K562 (cell line): ENCODE results near the gene BCAS1. TPM values are rescaled to one million over a fixed set of nuclear protein-coding genes. Genes with fewer than 3 reads are reported as not detected.

Experiments used
- ATAC-seq: fragments of 200-7000 bp; cut with Tn5 transposase; 3 replicates; pipeline ENCODE4 v1.9.1; 2020; ENCODE audit warnings: moderate library complexity
- BruUV-seq: library from RNA; stranded (reverse); fragments of 400-500 nt; replicated peaks from 2 replicates; lab custom pipeline; 2021; lab: Mats Ljungman, UMichigan
- CTCF ChIA-PET: fragments of 300-600 bp; formaldehyde crosslinking; extraction: SDS; loops from one replicate; lab custom pipeline; 2021; ENCODE audit warnings: low intra/inter-chr PET ratio; lab: Yijun Ruan, JAX
- POLR2A ChIA-PET: fragments of 300-600, 350-650 bp; sonication (Branson Sonifier 250); formaldehyde crosslinking; extraction: SDS; loops from one replicate; lab custom pipeline; 2021; ENCODE audit warnings: antibody characterized with exemption, inconsistent platforms; lab: Yijun Ruan, JAX
- DNase-seq, 4 experiments: peaks; one replicate each; pipeline versions ENCODE4 v3.0.0 to v3.0.0-alpha.2; 2011 to 2018; ENCODE audit warnings: low spot score in 3 of 4, mixed read lengths in 3 of 4; ENCODE audit errors: extremely low read depth in 1 of 4
- FAIRE-seq: peaks from 2 replicates; lab custom pipeline; 2011; peaks lifted over from hg19 to GRCh38; lab: Jason Lieb, UNC
- H2AFZ ChIP-seq: 2 replicates; pipeline ENCODE4 v1.6.0; 2011; ENCODE audit warnings: low read depth, low read length, control low read depth, inconsistent platforms
- H3K27ac ChIP-seq: fragments of 200-600 bp; 3 replicates; pipeline ENCODE4 v1.8.0; 2011; ENCODE audit warnings: low read depth, mild to moderate bottlenecking, control low read depth, inconsistent platforms, low read length, moderate library complexity, mixed read lengths; ENCODE audit errors: extremely low read depth
- H3K27me3 ChIP-seq, 2 experiments: fragments of 300-600 bp in 1 of 2; 2 replicates in 1 of 2; 3 replicates in 1 of 2; pipeline versions ENCODE4 v1.6.0 to v1.8.0; 2011; ENCODE audit warnings: inconsistent platforms in 2 of 2, low read length in 2 of 2, mild to moderate bottlenecking in 1 of 2, mixed read lengths in 1 of 2, moderate library complexity in 1 of 2; ENCODE audit not compliant: control insufficient read depth in 2 of 2, insufficient read depth in 2 of 2
- H3K36me3 ChIP-seq: fragments of 300-600 bp; 3 replicates; pipeline ENCODE4 v1.8.0; 2011; ENCODE audit warnings: mild to moderate bottlenecking, low read length, inconsistent platforms; ENCODE audit not compliant: control insufficient read depth, insufficient read depth
- H3K4me1 ChIP-seq, 2 experiments: fragments of 200-600 bp in 1 of 2; replicated peaks in 1 of 2; 2 replicates in 1 of 2; 3 replicates in 1 of 2; pipeline versions ENCODE4 v1.5.1 to v1.8.0; 2011; ENCODE audit warnings: inconsistent platforms in 2 of 2, low read length in 2 of 2, mild to moderate bottlenecking in 1 of 2, mixed read lengths in 1 of 2, moderate library complexity in 1 of 2; ENCODE audit not compliant: control insufficient read depth in 2 of 2, insufficient read depth in 2 of 2
- H3K4me2 ChIP-seq: 2 replicates; pipeline ENCODE4 v1.6.1; 2011; ENCODE audit warnings: low read length, control low read depth, inconsistent platforms, mixed read lengths; ENCODE audit not compliant: insufficient read depth
- H3K4me3 ChIP-seq: fragments of 200-600 bp; sonication (generic), shearing (Covaris generic); 2 replicates; pipeline ENCODE4 v1.5.1; 2016; ENCODE audit warnings: control low read depth, inconsistent platforms
- H3K79me2 ChIP-seq: fragments of 200-600 bp; 3 replicates; pipeline ENCODE4 v1.8.0; 2011; ENCODE audit warnings: low read length, inconsistent platforms; ENCODE audit not compliant: control insufficient read depth, insufficient read depth
- H3K9ac ChIP-seq, 2 experiments: 2 replicates each; pipeline versions ENCODE4 v1.6.0 to v1.6.1; 2011; ENCODE audit warnings: low read depth in 2 of 2, low read length in 2 of 2, control low read depth in 1 of 2, inconsistent platforms in 1 of 2, mild to moderate bottlenecking in 1 of 2, mixed read lengths in 1 of 2; ENCODE audit not compliant: insufficient read depth in 1 of 2
- H3K9me1 ChIP-seq: one replicate; pipeline ENCODE4 v1.6.0; 2011; ENCODE audit warnings: inconsistent platforms, mild to moderate bottlenecking, low read length, moderate library complexity; ENCODE audit not compliant: control insufficient read depth, insufficient read depth
- H3K9me3 ChIP-seq: replicated peaks from 2 replicates; pipeline ENCODE4 v1.5.1; 2011; ENCODE audit warnings: low read depth, low read length, inconsistent platforms; ENCODE audit not compliant: control insufficient read depth, insufficient read depth
- H4K20me1 ChIP-seq: replicated peaks from 2 replicates; pipeline ENCODE4 v1.6.1; 2011; ENCODE audit warnings: low read length, inconsistent platforms, mixed read lengths; ENCODE audit not compliant: control insufficient read depth, insufficient read depth
- PKNOX1 ChIP-seq: fragments of 450-650 bp; IDR thresholded peaks from 2 replicates; pipeline ENCODE4 v1.6.1; 2016
- ZBTB11 ChIP-seq, 3 experiments: fragments of 200-800 bp in 1 of 3; fragments of 250-450 bp in 1 of 3; fragments of 450-650 bp in 1 of 3; sonication (Bioruptor Pico) in 1 of 3; sonication (Bioruptor generic) in 1 of 3; formaldehyde crosslinking in 1 of 3; IDR thresholded peaks; 2 replicates each; pipeline versions ENCODE4 v1.6.1 to v1.8.0; 2016 to 2022; ENCODE audit warnings: mild to moderate bottlenecking in 2 of 3, missing genetic modification characterization in 2 of 3, missing compliant biosample characterization in 1 of 3, moderate library complexity in 1 of 3
- ZNF407 ChIP-seq: fragments of 450-650 bp; IDR thresholded peaks from 2 replicates; pipeline ENCODE4 v1.6.1; 2016; ENCODE audit warnings: low read depth
- WGBS: fragments of 100-300 bp; shearing (Covaris generic); methylation state at CpG from one replicate; pipeline ENCODE4 v1.1.6; 2016; ENCODE audit warnings: low coverage, mixed read lengths; ENCODE audit not compliant: insufficient coverage; ENCODE audit errors: missing lambda C conversion rate; 5-methylcytosine and 5-hydroxymethylcytosine counted together
- in situ Hi-C: fragments of 300-500 bp; cut with MboI; formaldehyde crosslinking; loops from 4 replicates; pipeline ENCODE4 v1.15.0; 2018; ENCODE audit warnings: inconsistent platforms, mixed read lengths
- intact Hi-C: fragments of 100-400 bp; cut with micrococcal nuclease; formaldehyde crosslinking; loops from 2 replicates; pipeline ENCODE4 v1.14.2; 2022
- polyA plus RNA-seq, 8 experiments: library from polyadenylated mRNA; depleted of rRNA in 4 of 8; stranded (reverse) in 5 of 8; unstranded in 3 of 8; fragments of >200 nt; fragmentation: Nextera tagmentation in 2 of 8; fragmentation: Illumina TruSeq in 1 of 8; extraction: Ambion mirVana in 2 of 8; extraction: Trizol in 1 of 8; gene quantifications; 2 replicates each; pipeline versions ENCODE4 v1.2.1 to v1.2.3, GENCODE V29; 2011 to 2014; ENCODE audit warnings: inconsistent platforms in 1 of 8, missing spikeins in 1 of 8
- total RNA-seq, 7 experiments: library from RNA; depleted of rRNA in 6 of 7; stranded (reverse); fragments of >200 nt in 6 of 7; fragmentation: Illumina TruSeq in 2 of 7; extraction: Trizol in 2 of 7; gene quantifications; 2 replicates each; pipeline versions ENCODE4 v1.2.1 to v1.2.3, GENCODE V29; 2011 to 2021; ENCODE audit warnings: low replicate concordance in 1 of 7

The BCAS1 gene
- total and polyA plus RNA-seq, 9 of the 15 experiments (the other 6 are each of a cell fraction or from before 2014, with no cell fraction given) = 0.18 to 2.3 (median 0.93) TPM

GRCh38 chr20:53894707-53895384, 175.5 kb downstream of the BCAS1 start:
- Histone ChIP-seq H3K9me1 (no peaks in the 10 kb centered on the region), H4K20me1 (no peaks in the 10 kb centered on the region), H3K36me3 (no peaks in the 10 kb centered on the region), H3K4me2 (no peak overlapping the region), H3K27me3 (no peaks in the 10 kb centered on the region), H2AFZ (peak overlapping the region; percentile 7), H3K9ac (no peak overlapping the region), H3K4me3 (no peak overlapping the region), H3K9me3 (no peaks in the 10 kb centered on the region), H3K79me2 (no peaks in the 10 kb centered on the region), H3K4me1 (peaks cover 8 to 28% of the 10 kb centered on the region in 2 experiments; a peak in 4 of 5 replicates), H3K27ac (no peak overlapping the region)
- no peak for ATAC-seq
- ChIA-PET POLR2A (interaction anchor here (0.6 kb wide), 1 partner anchor 285 kb away, joined by 3 read pairs; no protein-coding TSS in a partner anchor), CTCF (no interaction called here)
- FAIRE-seq = no peak
- DNase-seq = no peak
- TF ChIP-seq ZNF407 (no peak), ZBTB11 (CRISPR knock-in tag; IDR thresholded peaks at IDR 0.05) (peak in 1 of 3 experiments; percentile 94; a peak in 2 of 6 replicates), PKNOX1 (no peak)
- intact Hi-C loops (no loop called here), in situ Hi-C loops (no loop called here)
- no TSS peak for BruUV-seq
- WGBS = 38% methylated on average over 8 of the region's 8 CpGs
